NT2/D1 (cell line): ENCODE data around the gene IER3.
A peak's percentile ranks its signal among the peaks of the same experiment; 100 is the strongest.

ENCODE experiments used
- DNase-seq: peaks from one replicate; pipeline ENCODE4 v3.0.0-alpha.2; 2011; ENCODE audit warnings: low read depth, low spot score
- H3K27me3 ChIP-seq: 2 replicates; pipeline ENCODE4 v1.6.0; 2011; ENCODE audit warnings: mild to moderate bottlenecking; ENCODE audit not compliant: insufficient read length, insufficient read depth
- H3K36me3 ChIP-seq: 2 replicates; pipeline ENCODE4 v1.6.1; 2011; ENCODE audit warnings: mild to moderate bottlenecking, low read length, mixed read lengths; ENCODE audit not compliant: insufficient read depth, insufficient read length
- H3K4me1 ChIP-seq: 2 replicates; pipeline ENCODE4 v1.5.1; 2011; ENCODE audit not compliant: insufficient read depth, insufficient read length
- H3K4me3 ChIP-seq: 2 replicates; pipeline ENCODE4 v1.5.1; 2011; ENCODE audit warnings: low read depth; ENCODE audit not compliant: insufficient read length
- H3K9ac ChIP-seq: 2 replicates; pipeline ENCODE4 v1.6.0; 2011; ENCODE audit warnings: low read depth; ENCODE audit not compliant: insufficient read length
- H3K9me3 ChIP-seq: 2 replicates; pipeline ENCODE4 v1.5.1; 2011; ENCODE audit warnings: mild to moderate bottlenecking, low read length; ENCODE audit not compliant: insufficient read depth
- SUZ12 ChIP-seq: IDR thresholded peaks from 2 replicates; pipeline ENCODE4 v1.6.1; 2011; ENCODE audit not compliant: insufficient read length, insufficient read depth; ENCODE audit errors: extremely low read depth
- YY1 ChIP-seq: IDR thresholded peaks from 2 replicates; pipeline ENCODE4 v1.6.1; 2011; ENCODE audit not compliant: insufficient read length, insufficient read depth
- ZNF274 ChIP-seq: IDR thresholded peaks from 2 replicates; pipeline ENCODE4 v1.6.1; 2011; ENCODE audit warnings: mild to moderate bottlenecking, low read depth, low read length

Gene IER3

DNA sequence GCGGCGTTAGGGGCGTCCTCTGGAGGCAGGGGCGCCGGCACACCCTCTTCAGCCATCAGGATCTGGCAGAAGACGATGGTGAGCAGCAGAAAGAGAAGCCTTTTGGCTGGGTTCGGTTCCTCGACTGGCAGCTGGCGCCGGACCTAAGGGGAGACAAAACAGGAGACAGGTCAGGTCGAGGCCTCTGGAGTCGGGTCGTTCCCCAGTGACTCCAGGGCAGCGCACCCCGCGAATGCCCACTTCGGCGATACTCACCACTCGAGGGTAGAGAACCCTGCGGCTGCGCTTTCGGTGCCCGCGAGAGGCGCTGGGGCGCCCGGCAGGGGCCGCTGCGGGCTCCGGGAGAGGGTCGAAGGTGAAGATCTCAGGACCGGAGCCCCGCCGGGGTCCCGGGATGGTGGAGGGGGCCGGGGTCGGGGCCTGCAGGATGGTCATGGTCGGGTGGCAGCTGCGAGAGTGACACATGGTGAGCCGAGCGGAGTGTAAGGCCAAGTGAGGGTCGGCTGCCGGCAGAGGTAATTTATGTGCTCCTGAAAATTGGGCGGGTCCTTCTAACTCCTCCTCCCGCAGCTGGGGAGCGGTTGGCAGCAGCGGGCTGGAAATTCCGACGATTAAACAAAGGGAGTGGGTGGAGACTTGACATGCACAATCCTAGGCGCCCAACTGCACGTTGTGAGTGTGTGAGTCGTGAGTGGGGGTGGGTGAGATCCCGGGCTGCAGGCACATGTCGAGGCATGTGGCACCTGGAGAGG is at the start of gene IER3:
Gene IER3 (minus strand): TSS at position 494 of the 752 bp plus-strand sequence. CDS start 29 bp downstream, at position 465.
- H3K4me1 ChIP-seq = peaks cover 4% of the 10 kb centered on the region
- H3K9ac ChIP-seq = peak within 1 kb of the TSS; percentile 83
- peak within 1 kb of the TSS; percentile 83 for H3K4me3 ChIP-seq
- H3K9me3 ChIP-seq = no peaks in the 10 kb centered on the region
- H3K27me3 ChIP-seq = no peaks in the 10 kb centered on the region
- peaks cover 35% of the 10 kb centered on the region for H3K36me3 ChIP-seq
- TF ChIP-seq SUZ12 (no peak), YY1 (no peak), ZNF274 (no peak)
- DNase-seq = no peak

DNA sequence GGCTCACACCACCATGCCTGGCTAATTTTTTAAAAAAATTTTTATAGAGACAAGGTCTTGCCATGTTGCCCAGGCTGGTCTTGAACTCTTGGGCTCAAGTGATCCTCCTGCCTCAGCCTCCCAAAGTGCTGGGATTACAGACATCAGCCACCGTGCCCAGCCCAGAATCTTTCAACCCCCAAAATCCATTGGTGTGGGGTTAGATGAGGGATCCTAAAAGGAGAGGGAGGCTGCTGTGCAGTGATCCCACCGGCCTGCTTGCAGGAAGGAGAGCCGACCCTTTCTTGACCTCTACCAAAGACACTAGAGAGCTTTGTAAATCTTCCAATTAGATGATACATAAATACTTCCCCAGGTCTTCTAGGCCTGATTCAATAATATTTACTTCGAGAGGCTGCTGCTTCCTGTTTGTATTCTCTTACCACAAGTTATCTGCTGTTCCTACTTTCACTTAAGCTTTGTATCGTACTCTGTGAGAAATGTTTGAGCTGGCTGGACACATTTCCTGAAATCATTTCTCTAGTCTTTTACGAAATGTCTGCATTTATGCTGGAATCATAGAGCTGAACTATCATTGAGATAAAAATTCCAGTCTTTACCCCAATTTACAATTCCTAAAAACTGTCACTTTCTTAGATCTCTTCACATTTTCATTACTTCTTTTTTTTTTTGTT is 49.3 kb upstream of the IER3 start:
- Histone ChIP-seq H3K27me3 (no peaks in the 10 kb centered on the region), H3K36me3 (no peaks in the 10 kb centered on the region), H3K9me3 (no peaks in the 10 kb centered on the region), H3K4me1 (no peaks in the 10 kb centered on the region), H3K9ac (no peak overlapping the region), H3K4me3 (no peak overlapping the region)
- no peak for DNase-seq
- TF ChIP-seq YY1 = no peak
- TF ChIP-seq ZNF274 = no peak
- TF ChIP-seq SUZ12 = no peak

GRCh38 chr6:30792786-30793185 is 48.4 kb upstream of the IER3 start:
- TF ChIP-seq YY1 (no peak), SUZ12 (no peak), ZNF274 (no peak)
- Histone ChIP-seq H3K27me3 (no peaks in the 10 kb centered on the region), H3K4me1 (no peaks in the 10 kb centered on the region), H3K9ac (no peak overlapping the region), H3K9me3 (no peaks in the 10 kb centered on the region), H3K36me3 (no peaks in the 10 kb centered on the region), H3K4me3 (no peak overlapping the region)
- no peak for DNase-seq

DNA sequence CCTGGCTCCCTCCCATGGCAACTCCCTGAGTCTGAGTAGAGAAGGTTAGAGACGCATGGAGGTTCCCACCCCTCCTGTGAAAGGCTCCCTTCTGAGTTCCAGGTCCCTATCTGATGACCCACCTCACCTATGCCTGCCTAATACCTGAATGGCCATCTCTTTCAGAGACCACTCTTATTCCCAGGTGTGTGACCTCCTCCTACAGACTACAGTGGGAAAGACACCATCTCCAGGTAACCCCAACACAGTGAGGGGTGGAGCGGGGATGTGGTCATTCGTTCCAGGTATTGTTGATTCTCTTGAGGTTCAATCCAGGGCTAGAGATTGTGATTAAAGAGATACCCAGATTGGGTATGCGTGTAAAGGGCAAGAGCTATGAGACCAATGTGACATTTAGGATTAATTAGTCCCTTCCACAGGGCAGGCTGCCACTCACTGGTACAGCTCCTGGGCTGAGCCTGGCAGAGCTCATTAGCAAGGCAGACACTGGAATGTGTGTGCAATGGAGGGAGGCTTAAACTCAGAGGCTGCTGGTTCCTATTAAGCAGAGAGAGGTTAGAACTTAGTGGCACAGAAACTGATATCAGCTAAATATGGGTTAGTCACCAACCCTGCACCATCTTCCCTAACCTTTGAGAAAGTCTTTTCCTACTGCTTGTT is 46.5 kb upstream of the IER3 start:
- Histone ChIP-seq H3K4me3 (no peak overlapping the region), H3K9ac (no peak overlapping the region), H3K4me1 (no peaks in the 10 kb centered on the region), H3K36me3 (no peaks in the 10 kb centered on the region), H3K9me3 (no peaks in the 10 kb centered on the region), H3K27me3 (no peaks in the 10 kb centered on the region)
- TF ChIP-seq ZNF274 (no peak), YY1 (no peak), SUZ12 (no peak)
- no peak for DNase-seq

DNA sequence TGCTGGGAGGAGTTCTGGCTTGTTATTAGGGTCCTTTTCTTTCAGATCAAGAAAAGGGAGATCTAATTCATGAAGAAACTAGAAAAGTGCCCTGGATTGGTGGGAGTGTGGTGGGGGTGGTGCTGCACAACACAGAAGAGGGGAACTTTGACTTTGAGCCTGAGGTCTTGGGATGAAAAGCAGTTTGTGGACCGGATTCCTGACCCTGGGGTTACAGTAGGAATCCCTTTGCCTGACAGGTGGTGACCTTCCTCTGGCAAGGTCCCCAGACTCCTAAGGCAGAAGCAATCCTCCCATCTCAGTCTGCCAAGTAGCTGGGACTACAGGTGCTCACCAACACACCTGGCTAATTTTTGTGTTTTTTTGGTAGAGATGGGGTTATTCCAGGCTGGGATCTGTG is 45.3 kb upstream of the IER3 start:
- Histone ChIP-seq H3K4me1 (no peaks in the 10 kb centered on the region), H3K9ac (no peak overlapping the region), H3K27me3 (no peaks in the 10 kb centered on the region), H3K36me3 (no peaks in the 10 kb centered on the region), H3K9me3 (no peaks in the 10 kb centered on the region), H3K4me3 (no peak overlapping the region)
- TF ChIP-seq ZNF274 (no peak), YY1 (no peak), SUZ12 (no peak)
- DNase-seq = no peak

DNA sequence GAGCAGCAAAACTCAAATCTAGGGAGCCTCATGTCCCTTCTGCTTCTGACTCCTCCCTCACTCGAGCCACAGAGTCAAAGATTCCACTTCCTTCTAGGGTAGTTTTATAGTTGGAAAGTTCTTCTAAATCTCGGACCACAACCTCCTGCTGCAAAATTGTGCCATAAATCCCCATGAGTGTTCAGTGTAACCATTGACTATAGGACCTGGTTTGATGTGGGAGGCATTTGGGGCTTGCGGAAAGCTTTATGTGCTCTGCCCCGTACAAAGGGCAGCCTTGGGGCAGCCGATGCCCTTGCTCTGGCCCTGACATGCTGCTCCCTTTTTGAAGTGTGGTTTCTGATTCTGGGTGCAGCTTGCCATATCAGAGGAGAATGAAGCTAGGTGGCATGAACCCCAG is 43.6 kb upstream of the IER3 start:
- TF ChIP-seq SUZ12 (no peak), ZNF274 (no peak), YY1 (no peak)
- Histone ChIP-seq H3K36me3 (no peaks in the 10 kb centered on the region), H3K9me3 (no peaks in the 10 kb centered on the region), H3K9ac (no peak overlapping the region), H3K4me1 (no peaks in the 10 kb centered on the region), H3K27me3 (no peaks in the 10 kb centered on the region), H3K4me3 (no peak overlapping the region)
- no peak for DNase-seq

DNA sequence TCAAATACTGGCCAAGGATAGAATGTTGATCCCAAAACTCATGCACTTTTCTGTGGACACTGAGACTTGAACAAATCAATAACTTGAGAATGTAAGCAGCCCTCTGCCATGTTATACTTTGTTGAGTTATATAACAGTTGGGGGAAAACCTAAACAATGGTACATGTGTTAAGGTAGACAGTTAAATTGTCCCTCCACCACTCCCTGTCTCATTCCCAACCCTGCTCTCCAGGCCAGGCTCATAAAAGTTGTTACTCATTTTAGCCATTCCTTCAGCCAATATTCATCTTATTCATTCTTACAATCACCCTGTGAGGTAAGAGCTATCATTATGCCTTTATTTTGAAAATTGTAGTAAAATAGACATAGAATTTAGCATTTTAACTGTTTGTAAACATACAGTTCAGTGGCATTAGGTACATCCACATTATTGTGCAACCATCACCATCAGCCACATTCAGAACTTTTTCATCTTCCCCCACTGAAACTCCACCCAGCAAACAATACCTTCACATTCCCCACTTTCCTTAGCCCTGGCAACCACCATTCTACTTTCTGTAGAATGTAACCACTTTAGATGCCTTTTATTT is 38.2 kb upstream of the IER3 start:
- no peak for TF ChIP-seq SUZ12
- no peak for TF ChIP-seq YY1
- TF ChIP-seq ZNF274 = no peak
- Histone ChIP-seq H3K9ac (no peak overlapping the region), H3K4me1 (no peaks in the 10 kb centered on the region), H3K27me3 (no peaks in the 10 kb centered on the region), H3K4me3 (no peak overlapping the region), H3K36me3 (no peaks in the 10 kb centered on the region), H3K9me3 (no peaks in the 10 kb centered on the region)
- DNase-seq = no peak
